ENCODE data around the gene PSMB10. TPM values are rescaled to one million over a fixed set of nuclear protein-coding genes. Genes with fewer than 3 reads are reported as not detected.

The PSMB10 gene
- 58.3 and 59.0 TPM in 2 replicates for total RNA-seq
- long read RNA-seq, transcript PSMB10-201 (8 exons, 1,218 nt), result major isoform, 18 of 23 reads
- long read RNA-seq, partial matches to known transcripts, result 0 of 23 reads
- long read RNA-seq, other reads (novel, unspliced or antisense), result 2 of 23 reads

- DNase-seq (ENCODE audit: extremely low spot score, unreplicated experiment), result no peak
- peak within 1 kb of the TSS; percentile 98 for H3K27ac Mint-ChIP-seq (ENCODE audit: unreplicated experiment)
- no peak for TF ChIP-seq CTCF (IDR thresholded peaks at IDR 0.05)
- H3K4me3 Mint-ChIP-seq (ENCODE audit: unreplicated experiment), result peak within 1 kb of the TSS; percentile 98
- H3K36me3 Mint-ChIP-seq (ENCODE audit: unreplicated experiment), result no peaks in the 10 kb centered on the region
- H3K27me3 Mint-ChIP-seq (ENCODE audit: unreplicated experiment), result no peaks in the 10 kb centered on the region
- H3K4me1 Mint-ChIP-seq (ENCODE audit: unreplicated experiment), result peaks cover 18% of the 10 kb centered on the region
- H3K9me3 Mint-ChIP-seq (ENCODE audit: unreplicated experiment), result no peaks in the 10 kb centered on the region
Measured at GRCh38 chr16:67936124-67936879, at the start of gene PSMB10. Gene PSMB10, minus strand, starts transcription at chr16:67936850. Its CDS starts 101 bp downstream, at chr16:67936749.

GRCh38 chr16:67982011-67982696 is 45.5 kb upstream of the PSMB10 start:
- Mint-ChIP-seq H3K36me3 (ENCODE audit: unreplicated experiment) (no peaks in the 10 kb centered on the region), H3K27me3 (ENCODE audit: unreplicated experiment) (peaks cover 11% of the 10 kb centered on the region), H3K27ac (ENCODE audit: unreplicated experiment) (no peak overlapping the region), H3K4me3 (ENCODE audit: unreplicated experiment) (no peak overlapping the region), H3K4me1 (ENCODE audit: unreplicated experiment) (peaks cover 2% of the 10 kb centered on the region), H3K9me3 (ENCODE audit: unreplicated experiment) (no peaks in the 10 kb centered on the region)
- no peak for TF ChIP-seq CTCF (IDR thresholded peaks at IDR 0.05)
- DNase-seq (ENCODE audit: extremely low spot score, unreplicated experiment), result no peak

- Mint-ChIP-seq H3K9me3 (ENCODE audit: unreplicated experiment) (no peaks in the 10 kb centered on the region), H3K27me3 (ENCODE audit: unreplicated experiment) (peaks cover 19% of the 10 kb centered on the region), H3K4me1 (ENCODE audit: unreplicated experiment) (peaks cover 3% of the 10 kb centered on the region), H3K4me3 (ENCODE audit: unreplicated experiment) (no peak within 1 kb of the TSS), H3K27ac (ENCODE audit: unreplicated experiment) (no peak within 1 kb of the TSS), H3K36me3 (ENCODE audit: unreplicated experiment) (no peaks in the 10 kb centered on the region)
- no peak for DNase-seq (ENCODE audit: extremely low spot score, unreplicated experiment)
- TF ChIP-seq CTCF (IDR thresholded peaks at IDR 0.05), result no peak
Measured at GRCh38 chr16:67979955-67980678, 43.5 kb upstream of the PSMB10 start, which contains the start of gene DPEP3. Gene DPEP3, minus strand, starts transcription at chr16:67980499. Its CDS starts 119 bp downstream, at chr16:67980380.

DNA sequence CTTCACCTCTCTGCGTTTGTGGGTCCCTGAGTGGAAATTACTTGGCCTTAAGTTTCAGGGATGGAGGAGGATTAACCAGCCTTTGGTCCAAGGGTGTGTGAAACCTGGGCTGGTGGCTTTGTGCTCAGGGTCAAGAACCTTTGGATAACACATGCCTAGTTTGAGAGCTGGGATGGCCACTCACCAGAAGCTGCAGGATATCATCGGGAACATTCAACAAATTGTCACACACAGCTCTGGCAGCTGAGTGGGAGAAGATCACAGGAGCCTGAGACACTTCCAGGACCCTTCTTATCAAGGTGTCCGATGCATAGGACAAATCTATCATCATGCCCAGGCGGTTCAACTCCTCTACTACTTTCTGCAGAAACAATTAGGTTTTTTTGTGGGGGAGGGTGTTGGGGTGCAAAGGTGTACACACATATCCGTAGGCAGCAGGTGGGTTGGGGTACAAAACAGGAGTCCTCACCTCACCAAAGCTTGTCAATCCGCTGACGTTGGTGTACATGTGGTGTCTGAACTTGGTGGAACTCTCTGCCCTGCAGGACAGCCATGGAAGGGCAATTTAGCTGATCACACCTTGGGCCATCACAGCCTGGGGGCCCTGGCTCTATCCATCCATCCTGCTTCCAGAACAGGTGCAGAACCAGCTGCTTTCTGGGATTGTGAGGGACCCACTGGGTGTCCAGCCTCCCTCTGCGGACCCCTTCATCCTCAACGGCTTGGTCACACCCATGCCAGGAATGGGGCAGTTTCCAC is 41.0 kb upstream of the PSMB10 start:
- Mint-ChIP-seq H3K27ac (ENCODE audit: unreplicated experiment) (no peak overlapping the region), H3K9me3 (ENCODE audit: unreplicated experiment) (no peaks in the 10 kb centered on the region), H3K36me3 (ENCODE audit: unreplicated experiment) (no peaks in the 10 kb centered on the region), H3K4me1 (ENCODE audit: unreplicated experiment) (peaks cover 1% of the 10 kb centered on the region), H3K27me3 (ENCODE audit: unreplicated experiment) (peaks cover 13% of the 10 kb centered on the region), H3K4me3 (ENCODE audit: unreplicated experiment) (no peak overlapping the region)
- TF ChIP-seq CTCF (IDR thresholded peaks at IDR 0.05), result no peak
- no peak for DNase-seq (ENCODE audit: extremely low spot score, unreplicated experiment)

Data from osteocyte (in vitro differentiated cells).